ENCODE results near the gene CLIC4.
"Not testable (repeated sequence)": the region's sequence is repeated elsewhere in the genome, so short reads cannot be mapped to it uniquely, and the experiment has no call there.

Gene CLIC4

GRCh38 chr1:24702511-24703293 lies 42.5 kb upstream of the CLIC4 start:
- H3K9me3 ChIP-seq (ENCODE audit: insufficient read depth, low read length) = no peaks in the 10 kb centered on the region
- peak overlapping the region; percentile 39 for H3K9ac ChIP-seq (ENCODE audit: insufficient read length, low read depth)
- H3K27me3 ChIP-seq (ENCODE audit: insufficient read depth, insufficient read length) = no peaks in the 10 kb centered on the region
- no peak overlapping the region for H3K4me3 ChIP-seq (ENCODE audit: insufficient read length, low read depth)
- no peak for DNase-seq (ENCODE audit: low read depth, low spot score)
- TF ChIP-seq SUZ12 (IDR thresholded peaks at IDR 0.05; ENCODE audit: extremely low read depth, insufficient read depth, insufficient read length) (no peak), YY1 (IDR thresholded peaks at IDR 0.05; ENCODE audit: insufficient read depth, insufficient read length) (no peak), ZNF274 (IDR thresholded peaks at IDR 0.05; ENCODE audit: low read depth, low read length) (no peak)
- peaks cover 27% of the 10 kb centered on the region for H3K4me1 ChIP-seq (ENCODE audit: insufficient read depth, insufficient read length)
- H3K36me3 ChIP-seq (ENCODE audit: insufficient read depth, insufficient read length, low read length) = no peaks in the 10 kb centered on the region

- H3K4me1 ChIP-seq (ENCODE audit: insufficient read depth, insufficient read length) = peaks cover 26% of the 10 kb centered on the region
- H3K9me3 ChIP-seq (ENCODE audit: insufficient read depth, low read length) = no peaks in the 10 kb centered on the region
- H3K27me3 ChIP-seq (ENCODE audit: insufficient read depth, insufficient read length) = no peaks in the 10 kb centered on the region
- H3K9ac ChIP-seq (ENCODE audit: insufficient read length, low read depth) = peak overlapping the region; percentile 12
- H3K36me3 ChIP-seq (ENCODE audit: insufficient read depth, insufficient read length, low read length) = no peaks in the 10 kb centered on the region
- peak; percentile 80 for DNase-seq (ENCODE audit: low read depth, low spot score)
- TF ChIP-seq YY1 (IDR thresholded peaks at IDR 0.05; ENCODE audit: insufficient read depth, insufficient read length) (no peak), SUZ12 (IDR thresholded peaks at IDR 0.05; ENCODE audit: extremely low read depth, insufficient read depth, insufficient read length) (no peak), ZNF274 (IDR thresholded peaks at IDR 0.05; ENCODE audit: low read depth, low read length) (no peak)
- no peak overlapping the region for H3K4me3 ChIP-seq (ENCODE audit: insufficient read length, low read depth)
Measured at GRCh38 chr1:24704411-24705259, 40.6 kb upstream of the CLIC4 start.

- no peaks in the 10 kb centered on the region for H3K36me3 ChIP-seq (ENCODE audit: insufficient read depth, insufficient read length, low read length)
- TF ChIP-seq ZNF274 (IDR thresholded peaks at IDR 0.05; ENCODE audit: low read depth, low read length) (no peak), SUZ12 (IDR thresholded peaks at IDR 0.05; ENCODE audit: extremely low read depth, insufficient read depth, insufficient read length) (no peak), YY1 (IDR thresholded peaks at IDR 0.05; ENCODE audit: insufficient read depth, insufficient read length) (no peak)
- H3K9ac ChIP-seq (ENCODE audit: insufficient read length, low read depth) = peak overlapping the region; percentile 37
- peaks cover 23% of the 10 kb centered on the region for H3K4me1 ChIP-seq (ENCODE audit: insufficient read depth, insufficient read length)
- peak overlapping the region; percentile 9 for H3K4me3 ChIP-seq (ENCODE audit: insufficient read length, low read depth)
- H3K9me3 ChIP-seq (ENCODE audit: insufficient read depth, low read length) = no peaks in the 10 kb centered on the region
- peak; percentile 89 for DNase-seq (ENCODE audit: low read depth, low spot score)
- no peaks in the 10 kb centered on the region for H3K27me3 ChIP-seq (ENCODE audit: insufficient read depth, insufficient read length)
Measured at GRCh38 chr1:24705260-24706073, 39.8 kb upstream of the CLIC4 start.

- not testable (repeated sequence) for H3K36me3 ChIP-seq (ENCODE audit: insufficient read depth, insufficient read length, low read length); H3K9me3 ChIP-seq (ENCODE audit: insufficient read depth, low read length); H3K27me3 ChIP-seq (ENCODE audit: insufficient read depth, insufficient read length); DNase-seq (ENCODE audit: low read depth, low spot score)
- peak overlapping the region; percentile 37 for H3K9ac ChIP-seq (ENCODE audit: insufficient read length, low read depth)
- H3K4me3 ChIP-seq (ENCODE audit: insufficient read length, low read depth) = peak overlapping the region; percentile 9
- peaks cover 18% of the 10 kb centered on the region for H3K4me1 ChIP-seq (ENCODE audit: insufficient read depth, insufficient read length)
Measured at GRCh38 chr1:24706074-24706389, 39.2 kb upstream of the CLIC4 start.

GRCh38 chr1:24707687-24708086 lies 37.6 kb upstream of the CLIC4 start:
- no peaks in the 10 kb centered on the region for H3K9me3 ChIP-seq (ENCODE audit: insufficient read depth, low read length)
- H3K4me1 ChIP-seq (ENCODE audit: insufficient read depth, insufficient read length) = peaks cover 14% of the 10 kb centered on the region
- no peaks in the 10 kb centered on the region for H3K27me3 ChIP-seq (ENCODE audit: insufficient read depth, insufficient read length)
- DNase-seq (ENCODE audit: low read depth, low spot score) = no peak
- H3K9ac ChIP-seq (ENCODE audit: insufficient read length, low read depth) = no peak overlapping the region
- TF ChIP-seq YY1 (IDR thresholded peaks at IDR 0.05; ENCODE audit: insufficient read depth, insufficient read length) = no peak
- TF ChIP-seq ZNF274 (IDR thresholded peaks at IDR 0.05; ENCODE audit: low read depth, low read length) = no peak
- no peak for TF ChIP-seq SUZ12 (IDR thresholded peaks at IDR 0.05; ENCODE audit: extremely low read depth, insufficient read depth, insufficient read length)
- H3K36me3 ChIP-seq (ENCODE audit: insufficient read depth, insufficient read length, low read length) = no peaks in the 10 kb centered on the region
- H3K4me3 ChIP-seq (ENCODE audit: insufficient read length, low read depth) = no peak overlapping the region

GRCh38 chr1:24708938-24709337 lies 36.3 kb upstream of the CLIC4 start:
- H3K4me1 ChIP-seq (ENCODE audit: insufficient read depth, insufficient read length) = peaks cover 12% of the 10 kb centered on the region
- DNase-seq (ENCODE audit: low read depth, low spot score) = no peak
- no peaks in the 10 kb centered on the region for H3K27me3 ChIP-seq (ENCODE audit: insufficient read depth, insufficient read length)
- H3K9ac ChIP-seq (ENCODE audit: insufficient read length, low read depth) = no peak overlapping the region
- no peak overlapping the region for H3K4me3 ChIP-seq (ENCODE audit: insufficient read length, low read depth)
- no peaks in the 10 kb centered on the region for H3K36me3 ChIP-seq (ENCODE audit: insufficient read depth, insufficient read length, low read length)
- TF ChIP-seq SUZ12 (IDR thresholded peaks at IDR 0.05; ENCODE audit: extremely low read depth, insufficient read depth, insufficient read length) = no peak
- no peak for TF ChIP-seq YY1 (IDR thresholded peaks at IDR 0.05; ENCODE audit: insufficient read depth, insufficient read length)
- TF ChIP-seq ZNF274 (IDR thresholded peaks at IDR 0.05; ENCODE audit: low read depth, low read length) = no peak
- H3K9me3 ChIP-seq (ENCODE audit: insufficient read depth, low read length) = no peaks in the 10 kb centered on the region

Measured in NT2/D1 (cell line).